Trophoblast cell (in vitro differentiated cells and primary cell): ENCODE data around the gene GOLPH3.

Source experiments
- DNase-seq, 2 donors: peaks; one replicate each; pipeline ENCODE4 v3.0.0-alpha.2; 2016
- H2AFZ ChIP-seq: 2 replicates; pipeline ENCODE4 v1.6.1; 2013; ENCODE audit warnings: low read length, moderate library complexity, mild to moderate bottlenecking; ENCODE audit not compliant: insufficient read depth, poor library complexity
- H2AK5ac ChIP-seq: 2 replicates; pipeline ENCODE4 v1.6.1; 2013; ENCODE audit warnings: mild to moderate bottlenecking, low read length
- H2BK120ac ChIP-seq: 2 replicates; pipeline ENCODE4 v1.6.1; 2013; ENCODE audit warnings: low read length, mild to moderate bottlenecking, moderate library complexity; ENCODE audit not compliant: insufficient read depth, poor library complexity
- H2BK12ac ChIP-seq: 2 replicates; pipeline ENCODE4 v1.6.1; 2013; ENCODE audit warnings: mild to moderate bottlenecking, low read length, moderate library complexity
- H2BK5ac ChIP-seq: 2 replicates; pipeline ENCODE4 v1.6.1; 2013; ENCODE audit warnings: low read length, low read depth, moderate library complexity, mild to moderate bottlenecking; ENCODE audit not compliant: poor library complexity
- H3K14ac ChIP-seq: 2 replicates; pipeline ENCODE4 v1.6.1; 2013; ENCODE audit warnings: mild to moderate bottlenecking, low read length
- H3K18ac ChIP-seq: 2 replicates; pipeline ENCODE4 v1.6.1; 2013; ENCODE audit warnings: mild to moderate bottlenecking, low read length
- H3K23ac ChIP-seq: 2 replicates; pipeline ENCODE4 v1.6.1; 2013; ENCODE audit warnings: low read length
- H3K27ac ChIP-seq: 2 replicates; pipeline ENCODE4 v1.5.1; 2013; ENCODE audit warnings: low read depth, mild to moderate bottlenecking, inconsistent platforms, low read length, moderate library complexity
- H3K27me3 ChIP-seq: 2 replicates; pipeline ENCODE4 v1.6.1; 2013; ENCODE audit warnings: inconsistent platforms, mild to moderate bottlenecking, low read length, moderate library complexity; ENCODE audit not compliant: insufficient read depth
- H3K36me3 ChIP-seq, 2 experiments: 1 replicate in 1 of 2; 2 replicates in 1 of 2; pipeline ENCODE4 v1.6.1; 2013; ENCODE audit warnings: low read length in 2 of 2, mild to moderate bottlenecking in 2 of 2, moderate library complexity in 1 of 2; ENCODE audit not compliant: insufficient read depth in 2 of 2, control insufficient read depth in 1 of 2
- H3K4ac ChIP-seq: 2 replicates; pipeline ENCODE4 v1.6.1; 2013; ENCODE audit warnings: low read depth, mild to moderate bottlenecking, low read length, moderate library complexity
- H3K4me1 ChIP-seq, 2 experiments: 1 replicate in 1 of 2; 2 replicates in 1 of 2; pipeline ENCODE4 v1.6.1; 2013; ENCODE audit warnings: low read length in 2 of 2, mild to moderate bottlenecking in 2 of 2, moderate library complexity in 1 of 2; ENCODE audit not compliant: insufficient read depth in 2 of 2, control insufficient read depth in 1 of 2
- H3K4me2 ChIP-seq: 2 replicates; pipeline ENCODE4 v1.6.1; 2013; ENCODE audit warnings: inconsistent platforms, mild to moderate bottlenecking, low read length, moderate library complexity
- H3K4me3 ChIP-seq: 2 replicates; pipeline ENCODE4 v1.5.1; 2013; ENCODE audit warnings: mild to moderate bottlenecking, low read depth, low read length, inconsistent platforms
- H3K79me1 ChIP-seq: one replicate; pipeline ENCODE4 v1.6.1; 2013; ENCODE audit warnings: low read length
- H3K79me2 ChIP-seq: 2 replicates; pipeline ENCODE4 v1.6.1; 2013; ENCODE audit warnings: low read length, mild to moderate bottlenecking; ENCODE audit not compliant: control insufficient read depth, insufficient read depth, poor library complexity
- H3K9ac ChIP-seq: 2 replicates; pipeline ENCODE4 v1.6.1; 2013; ENCODE audit warnings: mild to moderate bottlenecking, low read length
- H3K9me3 ChIP-seq: 2 replicates; pipeline ENCODE4 v1.6.1; 2013; ENCODE audit warnings: low read depth, mild to moderate bottlenecking, control low read depth, inconsistent platforms, low read length; ENCODE audit not compliant: insufficient read depth
- H4K12ac ChIP-seq: 2 replicates; pipeline ENCODE4 v1.6.1; 2013; ENCODE audit warnings: low read depth, mild to moderate bottlenecking, low read length, moderate library complexity
- H4K8ac ChIP-seq: 2 replicates; pipeline ENCODE4 v1.6.1; 2013; ENCODE audit warnings: low read depth, mild to moderate bottlenecking, low read length, moderate library complexity
- H4K91ac ChIP-seq: one replicate; pipeline ENCODE4 v1.6.1; 2013; ENCODE audit warnings: low read depth, mild to moderate bottlenecking, low read length, moderate library complexity
- WGBS: extraction: QIAGEN DNeasy Blood & Tissue Kit; methylation state at CpG from one replicate; pipeline ENCODE4 v1.1.7; 2013; ENCODE audit warnings: missing lambda C conversion rate; ENCODE audit not compliant: insufficient read length, insufficient coverage; ENCODE audit errors: extremely low coverage; 5-methylcytosine and 5-hydroxymethylcytosine counted together

The GOLPH3 gene

DNA sequence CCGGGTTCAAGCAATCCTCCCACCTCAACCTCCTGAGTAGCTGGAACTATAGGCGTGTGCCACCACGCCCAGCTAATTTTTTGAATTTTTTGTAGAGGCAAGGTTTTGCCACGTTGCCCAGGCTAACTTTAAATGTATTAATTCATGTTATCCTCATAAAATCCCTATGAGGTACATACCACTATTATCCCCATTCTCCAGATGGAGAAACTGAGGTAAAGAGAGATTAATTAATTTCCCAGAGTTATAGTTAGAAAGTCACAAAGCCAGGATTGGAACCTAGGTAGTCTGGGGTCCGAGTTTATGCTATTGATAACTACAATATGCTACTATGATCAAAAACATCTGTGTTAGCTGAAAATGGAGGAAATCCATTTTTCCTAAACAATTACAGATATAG lies 31.9 kb upstream of the GOLPH3 start:
- H3K79me1 ChIP-seq: peaks cover 3% of the 10 kb centered on the region
- no peak overlapping the region for H3K9ac ChIP-seq
- peaks cover 0 to 2% of the 10 kb centered on the region in 2 experiments for H3K36me3 ChIP-seq
- H4K8ac ChIP-seq: no peak overlapping the region
- H2BK5ac ChIP-seq: no peak overlapping the region
- H4K91ac ChIP-seq: no peak overlapping the region
- H2BK120ac ChIP-seq: no peak overlapping the region
- no peak overlapping the region for H2AK5ac ChIP-seq
- H2AFZ ChIP-seq: no peak overlapping the region
- H3K27me3 ChIP-seq: no peaks in the 10 kb centered on the region
- no peak overlapping the region for H4K12ac ChIP-seq
- peaks cover 2% of the 10 kb centered on the region for H3K9me3 ChIP-seq
- H3K23ac ChIP-seq: no peak overlapping the region
- no peak overlapping the region for H2BK12ac ChIP-seq
- H3K4me3 ChIP-seq: no peak overlapping the region
- no peak overlapping the region for H3K14ac ChIP-seq
- H3K79me2 ChIP-seq: no peaks in the 10 kb centered on the region
- no peak for DNase-seq
- no CpG with 5 or more reads among the region's 5 CpGs for WGBS
- H3K27ac ChIP-seq: no peak overlapping the region
- H3K4me1 ChIP-seq: peaks cover 0 to 9% of the 10 kb centered on the region in 2 experiments
- no peak overlapping the region for H3K4ac ChIP-seq
- H3K18ac ChIP-seq: no peak overlapping the region
- no peak overlapping the region for H3K4me2 ChIP-seq

DNA sequence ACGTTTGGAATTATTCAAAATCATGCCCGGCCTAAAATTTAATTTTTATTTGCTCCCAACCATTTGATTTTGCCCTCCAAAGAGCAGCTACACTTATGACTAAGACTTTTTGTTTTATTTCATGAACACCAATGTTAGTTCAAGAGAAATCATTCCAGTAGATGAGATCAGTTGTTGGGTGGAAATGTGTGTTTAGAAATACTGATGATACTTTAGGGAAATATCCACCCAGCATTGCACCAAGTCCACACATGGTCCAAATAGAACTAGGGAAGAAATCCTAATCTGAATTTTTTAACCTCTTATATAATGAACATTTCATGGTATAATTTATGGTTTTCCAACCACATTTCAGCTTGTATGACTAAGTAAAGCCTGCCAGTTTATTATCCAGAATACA lies 28.3 kb upstream of the GOLPH3 start:
- H4K91ac ChIP-seq: no peak overlapping the region
- no peak overlapping the region for H3K14ac ChIP-seq
- no peak overlapping the region for H3K4me3 ChIP-seq
- WGBS: no CpG with 5 or more reads among the region's 2 CpGs
- peaks cover 2% of the 10 kb centered on the region for H3K9me3 ChIP-seq
- H3K9ac ChIP-seq: no peak overlapping the region
- H2AFZ ChIP-seq: no peak overlapping the region
- H3K27me3 ChIP-seq: no peaks in the 10 kb centered on the region
- no peak overlapping the region for H2AK5ac ChIP-seq
- no peak overlapping the region for H4K12ac ChIP-seq
- no peak overlapping the region for H3K27ac ChIP-seq
- no peak overlapping the region for H2BK120ac ChIP-seq
- no peak overlapping the region for H2BK12ac ChIP-seq
- no peak overlapping the region for H3K4ac ChIP-seq
- no peak overlapping the region for H3K23ac ChIP-seq
- no peak overlapping the region for H3K4me2 ChIP-seq
- no peaks in the 10 kb centered on the region for H3K36me3 ChIP-seq
- peaks cover 0 to 5% of the 10 kb centered on the region in 2 experiments for H3K4me1 ChIP-seq
- no peaks in the 10 kb centered on the region for H3K79me1 ChIP-seq
- DNase-seq: no peak
- no peak overlapping the region for H2BK5ac ChIP-seq
- H3K79me2 ChIP-seq: no peaks in the 10 kb centered on the region
- H3K18ac ChIP-seq: no peak overlapping the region
- no peak overlapping the region for H4K8ac ChIP-seq

DNA sequence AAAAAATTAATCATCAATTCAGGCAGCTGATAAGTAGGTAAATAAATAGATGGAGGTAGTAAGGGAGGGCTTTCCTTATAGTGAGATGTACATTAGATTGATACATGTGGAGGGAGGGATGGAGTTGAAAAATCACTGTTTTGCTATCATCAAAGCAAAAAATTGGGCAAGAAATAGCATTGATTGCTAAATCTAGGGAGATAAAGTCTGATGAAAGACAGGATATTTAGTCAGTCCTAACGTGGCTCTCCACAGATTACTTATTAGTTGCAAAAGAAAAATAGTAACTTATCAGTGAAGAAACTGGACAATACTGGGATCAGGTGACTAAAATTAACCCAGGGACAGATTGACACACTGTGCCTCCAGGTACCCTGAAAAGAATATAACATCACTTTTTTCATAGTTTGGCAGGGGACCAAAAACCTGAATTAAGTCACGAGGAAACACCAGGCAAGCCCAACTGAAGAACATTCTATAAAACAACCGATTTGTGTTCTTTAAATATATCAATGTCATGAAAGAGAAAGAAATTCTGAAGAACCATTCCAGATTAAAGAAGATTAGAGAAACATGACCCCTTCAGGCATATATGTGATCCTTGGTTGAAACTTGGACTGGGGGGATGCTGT lies 27.1 kb upstream of the GOLPH3 start:
- Histone ChIP-seq H3K4me2 (no peak overlapping the region), H3K27me3 (no peaks in the 10 kb centered on the region), H4K91ac (no peak overlapping the region), H3K4me3 (no peak overlapping the region), H3K4me1 (peaks cover 0 to 5% of the 10 kb centered on the region in 2 experiments), H3K14ac (no peak overlapping the region), H3K36me3 (no peaks in the 10 kb centered on the region), H2AK5ac (no peak overlapping the region), H2BK5ac (no peak overlapping the region), H3K79me2 (no peaks in the 10 kb centered on the region), H3K4ac (no peak overlapping the region), H3K23ac (no peak overlapping the region), H3K9me3 (no peaks in the 10 kb centered on the region), H2BK120ac (no peak overlapping the region), H3K27ac (no peak overlapping the region), H3K79me1 (no peaks in the 10 kb centered on the region), H2AFZ (no peak overlapping the region), H2BK12ac (no peak overlapping the region), H4K8ac (no peak overlapping the region), H3K18ac (no peak overlapping the region), H4K12ac (no peak overlapping the region), H3K9ac (no peak overlapping the region)
- no CpG with 5 or more reads among the region's 3 CpGs for WGBS
- peak in 1 of 2 donors; percentile 95 for DNase-seq

DNA sequence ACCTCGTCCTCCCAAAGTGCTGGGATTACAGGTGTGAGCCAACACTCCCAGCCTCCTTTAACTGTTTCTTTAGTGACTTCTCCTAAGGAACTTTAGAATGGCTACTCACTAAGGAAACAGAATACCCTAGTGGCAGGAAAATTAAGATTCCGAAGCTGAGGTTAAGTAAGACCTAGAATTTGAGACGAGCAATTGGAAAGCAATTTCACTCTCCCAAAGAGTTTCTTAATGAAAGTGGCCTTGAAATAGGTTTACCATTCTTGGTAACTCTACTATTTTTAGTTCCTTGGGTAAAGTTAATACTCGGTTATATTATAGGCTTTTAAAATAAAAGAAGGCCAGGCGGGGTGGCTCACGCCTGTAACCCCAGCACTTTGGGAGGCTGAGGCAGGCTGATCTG lies 22.9 kb upstream of the GOLPH3 start:
- no peaks in the 10 kb centered on the region for H3K27me3 ChIP-seq
- H4K91ac ChIP-seq: no peak overlapping the region
- H3K9me3 ChIP-seq: no peaks in the 10 kb centered on the region
- no peak overlapping the region for H3K9ac ChIP-seq
- no peak overlapping the region for H2BK12ac ChIP-seq
- no peak overlapping the region for H2AFZ ChIP-seq
- no peak overlapping the region for H3K23ac ChIP-seq
- H3K27ac ChIP-seq: no peak overlapping the region
- H3K4me3 ChIP-seq: no peak overlapping the region
- H3K4ac ChIP-seq: no peak overlapping the region
- H2BK120ac ChIP-seq: no peak overlapping the region
- H3K36me3 ChIP-seq: no peaks in the 10 kb centered on the region
- H3K4me2 ChIP-seq: no peak overlapping the region
- H4K8ac ChIP-seq: no peak overlapping the region
- no peak for DNase-seq
- no peak overlapping the region for H4K12ac ChIP-seq
- H3K18ac ChIP-seq: no peak overlapping the region
- no peak overlapping the region for H2BK5ac ChIP-seq
- no peak overlapping the region for H3K14ac ChIP-seq
- no peaks in the 10 kb centered on the region for H3K79me1 ChIP-seq
- WGBS: no CpG with 5 or more reads among the region's 6 CpGs
- H3K79me2 ChIP-seq: no peaks in the 10 kb centered on the region
- no peaks in the 10 kb centered on the region for H3K4me1 ChIP-seq
- H2AK5ac ChIP-seq: no peak overlapping the region
